Mesendoderm (in vitro differentiated cells): ENCODE data around the gene ABCA5.

Experiments used
- DNase-seq: peaks from one replicate; pipeline ENCODE4 v3.0.0; 2013
- H2AK5ac ChIP-seq: 2 replicates; pipeline ENCODE4 v1.6.1; 2013; ENCODE audit warnings: low read length, inconsistent platforms
- H2BK120ac ChIP-seq: 2 replicates; pipeline ENCODE4 v1.6.1; 2013; ENCODE audit warnings: low read depth, mild to moderate bottlenecking, low read length, moderate library complexity, mixed read lengths
- H2BK15ac ChIP-seq: replicated peaks from 2 replicates; pipeline ENCODE4 v1.6.1; 2013; ENCODE audit warnings: low read depth, mild to moderate bottlenecking, moderate library complexity
- H2BK5ac ChIP-seq: 2 replicates; pipeline ENCODE4 v1.6.1; 2013; ENCODE audit warnings: low read length, inconsistent platforms
- H3K18ac ChIP-seq: 2 replicates; pipeline ENCODE4 v1.6.1; 2013; ENCODE audit warnings: mild to moderate bottlenecking, low read length, mixed read lengths
- H3K23ac ChIP-seq: one replicate; pipeline ENCODE4 v1.6.1; 2013; ENCODE audit warnings: low read length
- H3K27ac ChIP-seq: 2 replicates; pipeline ENCODE4 v1.5.1; 2013; ENCODE audit warnings: low read depth, mild to moderate bottlenecking, inconsistent platforms, low read length, moderate library complexity
- H3K27me3 ChIP-seq: 2 replicates; pipeline ENCODE4 v1.6.1; 2013; ENCODE audit warnings: low read length, control low read depth, mild to moderate bottlenecking, inconsistent platforms; ENCODE audit not compliant: insufficient read depth, poor library complexity
- H3K36me3 ChIP-seq: 2 replicates; pipeline ENCODE4 v1.6.1; 2013; ENCODE audit warnings: low read length, inconsistent platforms; ENCODE audit not compliant: control insufficient read depth, insufficient read depth
- H3K4ac ChIP-seq: one replicate; pipeline ENCODE4 v1.6.1; 2013; ENCODE audit warnings: low read depth, mild to moderate bottlenecking, low read length, moderate library complexity
- H3K4me1 ChIP-seq: 2 replicates; pipeline ENCODE4 v1.6.1; 2013; ENCODE audit warnings: low read depth, low read length, inconsistent platforms; ENCODE audit not compliant: control insufficient read depth
- H3K4me2 ChIP-seq: 2 replicates; pipeline ENCODE4 v1.6.1; 2013; ENCODE audit warnings: low read length
- H3K4me3 ChIP-seq: 2 replicates; pipeline ENCODE4 v1.5.1; 2013; ENCODE audit warnings: mild to moderate bottlenecking, low read length
- H3K56ac ChIP-seq: one replicate; pipeline ENCODE4 v1.6.1; 2013; ENCODE audit warnings: low read length
- H3K79me1 ChIP-seq: 2 replicates; pipeline ENCODE4 v1.6.1; 2013; ENCODE audit warnings: low read length, inconsistent platforms
- H3K79me2 ChIP-seq: 2 replicates; pipeline ENCODE4 v1.6.1; 2013; ENCODE audit warnings: mild to moderate bottlenecking, low read length; ENCODE audit not compliant: control insufficient read depth, insufficient read depth
- H3K9ac ChIP-seq: 2 replicates; pipeline ENCODE4 v1.6.1; 2013; ENCODE audit warnings: low read length, inconsistent platforms
- H4K5ac ChIP-seq: one replicate; pipeline ENCODE4 v1.6.1; 2013; ENCODE audit warnings: low read length
- H4K8ac ChIP-seq: one replicate; pipeline ENCODE4 v1.6.1; 2013; ENCODE audit warnings: low read depth, mild to moderate bottlenecking, control low read depth, low read length, moderate library complexity
- WGBS: extraction: QIAGEN DNeasy Blood & Tissue Kit; methylation state at CpG from one replicate; pipeline ENCODE4 v1.1.7; 2013; ENCODE audit warnings: low lambda C conversion rate, missing lambda C conversion rate; ENCODE audit not compliant: insufficient coverage; ENCODE audit errors: extremely low coverage; 5-methylcytosine and 5-hydroxymethylcytosine counted together

Gene ABCA5

GRCh38 chr17:69323806-69324205 lies 3.1 kb downstream of the ABCA5 start:
- Histone ChIP-seq H2BK15ac (no peak overlapping the region), H3K9ac (no peak overlapping the region), H3K23ac (no peak overlapping the region), H3K4ac (no peak overlapping the region), H3K27me3 (peaks cover 2% of the 10 kb centered on the region), H4K5ac (no peak overlapping the region), H4K8ac (no peak overlapping the region), H2AK5ac (no peak overlapping the region), H3K4me1 (no peaks in the 10 kb centered on the region), H3K36me3 (no peaks in the 10 kb centered on the region), H2BK5ac (no peak overlapping the region), H2BK120ac (no peak overlapping the region), H3K4me2 (no peak overlapping the region), H3K79me2 (no peaks in the 10 kb centered on the region), H3K79me1 (no peaks in the 10 kb centered on the region), H3K4me3 (no peak overlapping the region), H3K56ac (no peak overlapping the region), H3K27ac (no peak overlapping the region), H3K18ac (no peak overlapping the region)
- no peak for DNase-seq
- no CpG with 5 or more reads among the region's 1 CpG for WGBS

GRCh38 chr17:69320908-69321238 lies 6.1 kb downstream of the ABCA5 start:
- Histone ChIP-seq H3K4me1 (no peaks in the 10 kb centered on the region), H3K27ac (no peak overlapping the region), H2AK5ac (no peak overlapping the region), H3K9ac (no peak overlapping the region), H2BK5ac (no peak overlapping the region), H3K27me3 (peaks cover 2% of the 10 kb centered on the region), H3K4me2 (no peak overlapping the region), H3K36me3 (no peaks in the 10 kb centered on the region), H3K79me1 (no peaks in the 10 kb centered on the region), H3K4ac (no peak overlapping the region), H4K8ac (no peak overlapping the region), H3K79me2 (no peaks in the 10 kb centered on the region), H3K23ac (no peak overlapping the region), H3K4me3 (no peak overlapping the region), H2BK15ac (no peak overlapping the region), H3K18ac (no peak overlapping the region), H2BK120ac (no peak overlapping the region), H3K56ac (no peak overlapping the region), H4K5ac (no peak overlapping the region)
- WGBS = no CpG with 5 or more reads among the region's 4 CpGs
- no peak for DNase-seq

- no peaks in the 10 kb centered on the region for H3K79me1 ChIP-seq
- H2AK5ac ChIP-seq = no peak overlapping the region
- H2BK15ac ChIP-seq = no peak overlapping the region
- H2BK5ac ChIP-seq = no peak overlapping the region
- H4K8ac ChIP-seq = no peak overlapping the region
- H3K79me2 ChIP-seq = no peaks in the 10 kb centered on the region
- H3K4me2 ChIP-seq = no peak overlapping the region
- no peaks in the 10 kb centered on the region for H3K27me3 ChIP-seq
- H2BK120ac ChIP-seq = no peak overlapping the region
- no peak overlapping the region for H3K23ac ChIP-seq
- H3K9ac ChIP-seq = no peak overlapping the region
- no peak for DNase-seq
- no peak overlapping the region for H3K27ac ChIP-seq
- no CpG with 5 or more reads among the region's 5 CpGs for WGBS
- no peaks in the 10 kb centered on the region for H3K4me1 ChIP-seq
- H3K56ac ChIP-seq = no peak overlapping the region
- no peak overlapping the region for H3K4me3 ChIP-seq
- H4K5ac ChIP-seq = no peak overlapping the region
- no peak overlapping the region for H3K4ac ChIP-seq
- H3K36me3 ChIP-seq = no peaks in the 10 kb centered on the region
- no peak overlapping the region for H3K18ac ChIP-seq
Observed at GRCh38 chr17:69320210-69320907, 6.6 kb downstream of the ABCA5 start.

- Histone ChIP-seq H3K4me3 (no peak overlapping the region), H3K56ac (no peak overlapping the region), H3K4me2 (no peak overlapping the region), H4K5ac (no peak overlapping the region), H3K9ac (no peak overlapping the region), H3K4me1 (no peaks in the 10 kb centered on the region), H2AK5ac (no peak overlapping the region), H3K36me3 (no peaks in the 10 kb centered on the region), H2BK5ac (no peak overlapping the region), H2BK15ac (no peak overlapping the region), H3K23ac (no peak overlapping the region), H4K8ac (no peak overlapping the region), H2BK120ac (no peak overlapping the region), H3K27ac (no peak overlapping the region), H3K27me3 (no peaks in the 10 kb centered on the region), H3K79me1 (no peaks in the 10 kb centered on the region), H3K18ac (no peak overlapping the region), H3K79me2 (no peaks in the 10 kb centered on the region), H3K4ac (no peak overlapping the region)
- WGBS = no CpG with 5 or more reads among the region's 1 CpG
- DNase-seq = no peak
Observed at GRCh38 chr17:69317625-69318024, 9.3 kb downstream of the ABCA5 start.

- Histone ChIP-seq H2BK120ac (no peak overlapping the region), H3K4ac (no peak overlapping the region), H3K27me3 (no peaks in the 10 kb centered on the region), H3K23ac (no peak overlapping the region), H3K79me1 (no peaks in the 10 kb centered on the region), H2AK5ac (no peak overlapping the region), H4K5ac (no peak overlapping the region), H3K36me3 (no peaks in the 10 kb centered on the region), H3K79me2 (no peaks in the 10 kb centered on the region), H2BK5ac (no peak overlapping the region), H2BK15ac (no peak overlapping the region), H3K4me1 (no peaks in the 10 kb centered on the region), H3K27ac (no peak overlapping the region), H3K56ac (no peak overlapping the region), H3K18ac (no peak overlapping the region), H3K9ac (no peak overlapping the region), H3K4me3 (no peak overlapping the region), H4K8ac (no peak overlapping the region), H3K4me2 (no peak overlapping the region)
- DNase-seq = no peak
- WGBS = no CpG with 5 or more reads among the region's 6 CpGs
Observed at GRCh38 chr17:69314246-69315065, 12.5 kb downstream of the ABCA5 start.
